Measurements from ENCODE around the gene LY6G6C. TPM values are rescaled to one million over a fixed set of nuclear protein-coding genes. Genes with fewer than 3 reads are reported as not detected.

The LY6G6C gene
- total RNA-seq, 1 experiment from 2014 or later, result not detected

DNA sequence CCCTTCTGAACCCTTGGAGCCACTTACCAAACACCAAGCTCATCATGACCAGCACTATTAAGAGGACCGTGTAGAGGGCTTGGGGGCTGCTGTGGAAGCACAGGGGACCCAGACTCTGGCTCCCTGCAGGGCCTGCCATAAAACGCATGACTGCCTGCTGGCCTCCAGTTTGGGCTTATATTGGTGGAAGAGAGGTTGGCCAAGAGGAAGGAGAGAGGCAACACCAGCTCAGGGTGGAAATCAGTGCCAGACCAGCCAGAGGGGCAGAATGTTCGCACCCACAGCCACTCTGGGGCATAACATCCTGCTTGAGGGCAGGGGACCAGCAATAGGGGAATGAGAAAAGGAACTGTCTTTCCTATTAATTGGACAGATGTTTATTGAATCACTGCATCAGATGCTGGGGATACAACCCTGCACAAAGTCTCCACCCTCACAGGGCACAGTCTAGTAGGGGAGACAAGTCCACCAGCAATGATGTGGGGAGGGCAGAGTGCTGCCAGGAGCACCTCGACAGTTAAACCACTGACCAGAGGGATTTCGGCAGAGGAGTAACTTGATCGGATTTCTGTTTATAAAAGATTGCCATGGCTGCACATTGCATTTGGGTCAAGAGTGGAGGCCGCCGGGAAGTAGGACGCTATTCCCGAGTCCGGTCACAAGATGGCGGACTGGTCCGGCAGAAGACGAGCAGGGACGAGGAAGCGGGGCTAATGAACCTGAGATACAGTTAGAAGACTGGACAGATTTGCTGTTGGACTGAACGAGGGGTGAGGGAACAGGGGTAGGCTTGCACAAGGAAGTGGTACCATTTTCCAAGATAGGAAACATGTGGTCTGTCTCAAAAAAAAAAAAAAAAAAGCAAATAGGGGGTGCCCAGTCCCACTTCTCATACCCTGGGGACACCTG, 41.1 kb downstream of the LY6G6C start, which contains the start of gene LY6G5C:
TSS of gene LY6G5C (minus strand) at position 842 of the 909 bp plus-strand sequence. CDS start at position 148, 694 bp downstream.
- H3K4ac ChIP-seq (ENCODE audit: low read depth, low read length), result no peak within 1 kb of the TSS
- H2BK20ac ChIP-seq (ENCODE audit: low read depth, low read length, poor library complexity, severe bottlenecking), result no peak within 1 kb of the TSS
- H3K4me2 ChIP-seq (ENCODE audit: insufficient read depth, insufficient read length, low read length), result peak within 1 kb of the TSS; percentile 92
- no peaks in the 10 kb centered on the region for H3K79me1 ChIP-seq (ENCODE audit: insufficient read depth, low read depth, low read length, poor library complexity, severe bottlenecking)
- no peak within 1 kb of the TSS for H4K91ac ChIP-seq (ENCODE audit: insufficient read length, low read depth, low read length)
- peak; percentile 78 for DNase-seq
- H2AFZ ChIP-seq (ENCODE audit: low read length), result no peak within 1 kb of the TSS
- peaks cover 20 to 25% of the 10 kb centered on the region in 2 experiments for H3K4me1 Mint-ChIP-seq
- H3K23ac ChIP-seq (ENCODE audit: insufficient read length, low read depth, low read length), result no peak within 1 kb of the TSS
- H4K5ac ChIP-seq (ENCODE audit: insufficient read length, low read depth, low read length), result no peak within 1 kb of the TSS
- H2BK5ac ChIP-seq (ENCODE audit: insufficient read length, low read length), result no peak within 1 kb of the TSS
- H4K20me1 ChIP-seq (ENCODE audit: control insufficient read depth, insufficient read depth, insufficient read length), result no peaks in the 10 kb centered on the region
- peak within 1 kb of the TSS in 1 of 3 experiments; percentile 57; a peak in 3 of 7 replicates for H3K27ac Mint-ChIP-seq
- H3K27me3 Mint-ChIP-seq (ENCODE audit: low read depth), result peaks cover 29% of the 10 kb centered on the region
- no peaks in the 10 kb centered on the region; the same call in 1 of the 2 replicates for H3K27me3 ChIP-seq (ENCODE audit: insufficient read depth, low read length)
- H2BK120ac ChIP-seq (ENCODE audit: low read depth, low read length, poor library complexity, severe bottlenecking), result no peak within 1 kb of the TSS
- peaks cover 18% of the 10 kb centered on the region for H3K23me2 ChIP-seq (ENCODE audit: insufficient read length, low read depth, low read length, poor library complexity, severe bottlenecking)
- no peak within 1 kb of the TSS for H2AK5ac ChIP-seq (ENCODE audit: insufficient read length, low read length)
- TF ChIP-seq, protein P1, sequence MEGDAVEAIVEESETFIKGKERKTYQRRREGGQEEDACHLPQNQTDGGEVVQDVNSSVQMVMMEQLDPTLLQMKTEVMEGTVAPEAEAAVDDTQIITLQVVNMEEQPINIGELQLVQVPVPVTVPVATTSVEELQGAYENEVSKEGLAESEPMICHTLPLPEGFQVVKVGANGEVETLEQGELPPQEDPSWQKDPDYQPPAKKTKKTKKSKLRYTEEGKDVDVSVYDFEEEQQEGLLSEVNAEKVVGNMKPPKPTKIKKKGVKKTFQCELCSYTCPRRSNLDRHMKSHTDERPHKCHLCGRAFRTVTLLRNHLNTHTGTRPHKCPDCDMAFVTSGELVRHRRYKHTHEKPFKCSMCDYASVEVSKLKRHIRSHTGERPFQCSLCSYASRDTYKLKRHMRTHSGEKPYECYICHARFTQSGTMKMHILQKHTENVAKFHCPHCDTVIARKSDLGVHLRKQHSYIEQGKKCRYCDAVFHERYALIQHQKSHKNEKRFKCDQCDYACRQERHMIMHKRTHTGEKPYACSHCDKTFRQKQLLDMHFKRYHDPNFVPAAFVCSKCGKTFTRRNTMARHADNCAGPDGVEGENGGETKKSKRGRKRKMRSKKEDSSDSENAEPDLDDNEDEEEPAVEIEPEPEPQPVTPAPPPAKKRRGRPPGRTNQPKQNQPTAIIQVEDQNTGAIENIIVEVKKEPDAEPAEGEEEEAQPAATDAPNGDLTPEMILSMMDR (conservative IDR thresholded peaks at IDR 0.05), result peak; percentile 78
- no peak within 1 kb of the TSS for H3K56ac ChIP-seq (ENCODE audit: insufficient read length, low read depth, low read length)
- peak within 1 kb of the TSS; percentile 26; the same call in 1 of the 2 replicates for H3K14ac ChIP-seq (ENCODE audit: insufficient read depth, low read length)
- H3K9ac ChIP-seq (ENCODE audit: extremely low read depth, insufficient read length, low read length), result no peak within 1 kb of the TSS
- no peak within 1 kb of the TSS for H3K27ac ChIP-seq (ENCODE audit: insufficient read length, low read depth, low read length)
- H3K36me3 Mint-ChIP-seq (ENCODE audit: insufficient read depth in 1 of 3, low read depth in 3 of 3), result peaks cover 0 to 1% (median 0%) of the 10 kb centered on the region in 3 experiments; a peak in 3 of 7 replicates
- H3K9me3 ChIP-seq (ENCODE audit: control insufficient read depth, low read depth, low read length), result no peaks in the 10 kb centered on the region
- no peaks in the 10 kb centered on the region for H3K4me1 ChIP-seq (ENCODE audit: insufficient read depth, low read length)
- H2BK15ac ChIP-seq (ENCODE audit: low read depth, low read length), result no peak within 1 kb of the TSS
- peak within 1 kb of the TSS; percentile 44 for H3K18ac ChIP-seq (ENCODE audit: insufficient read length, low read depth, low read length)
- H2BK12ac ChIP-seq (ENCODE audit: insufficient read length, low read depth, low read length), result no peak within 1 kb of the TSS
- H4K8ac ChIP-seq (replicated peaks; ENCODE audit: insufficient read length, low read depth, low read length), result no peak within 1 kb of the TSS
- no peak within 1 kb of the TSS for H3T11ph ChIP-seq (ENCODE audit: low read length)
- H3K4me3 Mint-ChIP-seq, result peak within 1 kb of the TSS; percentile 76 to 89
- H3K79me2 ChIP-seq (ENCODE audit: insufficient read depth, low read length), result no peaks in the 10 kb centered on the region
- no CpG with 5 or more reads among the region's 17 CpGs for WGBS (ENCODE audit: extremely low coverage, insufficient read length, low lambda C conversion rate)
- H3K9me3 Mint-ChIP-seq, result no peaks in the 10 kb centered on the region; a peak in 3 of 5 replicates

Data from H9 (cell line).